ENCODE results near the gene RARA.

RARA gene

GRCh38 chr17:40345161-40345993, 36.4 kb downstream of the RARA start:
- Histone ChIP-seq H3K4me1 (peaks cover 26% of the 10 kb centered on the region), H3K27me3 (ENCODE audit: low read depth) (no peaks in the 10 kb centered on the region), H3K4me3 (no peak overlapping the region; the same call in 1 of the 2 replicates), H3K9me3 (no peaks in the 10 kb centered on the region), H3K36me3 (replicated peaks) (no peaks in the 10 kb centered on the region)
- DNase-seq (ENCODE audit: low spot score in 2 of 2) = peak; percentile 15 to 65
- in situ Hi-C loops (cut with MboI; ENCODE audit: low sequenced_read_pairs) = no loop called here

DNA sequence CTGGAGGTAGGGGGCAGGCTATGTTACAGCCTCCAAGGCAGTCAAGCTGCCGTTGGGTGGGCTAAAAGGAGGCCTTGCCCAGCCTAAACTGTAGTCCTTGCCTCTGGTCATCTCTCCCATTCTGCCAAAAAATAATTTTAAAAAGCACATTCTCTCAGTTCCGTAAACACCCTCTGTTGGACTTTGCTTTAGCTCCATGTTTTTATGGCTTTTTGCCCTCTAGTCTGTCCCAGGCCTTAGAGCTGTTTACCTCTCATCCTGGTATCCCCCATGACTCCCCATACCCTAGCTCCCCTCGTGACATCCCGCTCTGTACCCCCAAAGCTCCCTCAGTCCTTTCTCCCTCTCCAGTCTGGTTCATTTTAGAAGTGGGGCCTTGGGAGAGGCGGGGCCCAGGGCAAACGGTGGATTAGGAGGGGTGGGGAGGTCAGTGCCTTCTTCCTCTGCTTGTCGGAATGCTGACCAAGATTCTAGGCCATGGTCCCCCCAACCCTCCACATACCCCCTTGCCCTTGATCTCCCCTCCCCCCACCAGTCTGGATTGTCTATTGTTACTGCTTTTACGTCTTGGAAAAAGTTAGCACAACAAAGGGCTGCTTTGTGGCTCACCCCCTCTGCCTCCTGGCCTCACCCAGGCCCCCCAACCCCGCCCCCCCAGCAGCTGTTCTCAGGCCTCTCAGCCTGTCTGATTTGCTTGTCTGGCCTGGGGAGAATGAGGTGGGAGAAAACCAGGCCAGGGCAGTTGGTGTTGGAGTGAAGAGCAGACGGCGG, 37.2 kb downstream of the RARA start:
- H3K4me3 ChIP-seq = no peak overlapping the region
- no peaks in the 10 kb centered on the region for H3K27me3 ChIP-seq (ENCODE audit: low read depth)
- H3K9me3 ChIP-seq = no peaks in the 10 kb centered on the region
- DNase-seq (ENCODE audit: low spot score in 2 of 2) = peak in 1 of 2 experiments; percentile 45
- H3K36me3 ChIP-seq (replicated peaks) = no peaks in the 10 kb centered on the region
- peaks cover 31% of the 10 kb centered on the region for H3K4me1 ChIP-seq
- in situ Hi-C loops (cut with MboI; ENCODE audit: low sequenced_read_pairs) = no loop called here

DNA sequence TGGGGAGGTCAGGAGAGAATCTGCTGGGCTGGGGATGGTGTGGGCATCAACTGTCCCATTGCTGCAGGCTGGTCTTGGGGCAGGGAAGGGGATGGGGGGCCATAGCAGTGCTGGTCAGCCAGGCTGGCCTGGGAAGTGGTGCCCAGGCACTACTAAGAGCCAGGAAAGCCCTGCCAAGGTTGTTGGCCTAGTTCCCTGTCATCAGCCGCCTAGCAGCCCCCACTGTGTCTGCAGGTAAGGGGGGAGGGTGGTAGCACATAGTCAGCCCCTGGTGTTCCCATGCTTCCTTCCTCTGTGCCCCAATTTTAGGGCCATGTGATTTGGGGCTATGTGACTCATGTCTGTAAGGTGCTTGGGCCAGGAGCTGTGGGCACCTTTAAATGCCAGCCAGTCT, 37.8 kb downstream of the RARA start:
- H3K4me1 ChIP-seq = peaks cover 31% of the 10 kb centered on the region
- no peak overlapping the region for H3K4me3 ChIP-seq
- no peak for DNase-seq (ENCODE audit: low spot score in 2 of 2)
- no peaks in the 10 kb centered on the region for H3K27me3 ChIP-seq (ENCODE audit: low read depth)
- in situ Hi-C loops (cut with MboI; ENCODE audit: low sequenced_read_pairs) = no loop called here
- no peaks in the 10 kb centered on the region; the same call in 1 of the 2 replicates for H3K36me3 ChIP-seq (replicated peaks)
- no peaks in the 10 kb centered on the region for H3K9me3 ChIP-seq

DNA sequence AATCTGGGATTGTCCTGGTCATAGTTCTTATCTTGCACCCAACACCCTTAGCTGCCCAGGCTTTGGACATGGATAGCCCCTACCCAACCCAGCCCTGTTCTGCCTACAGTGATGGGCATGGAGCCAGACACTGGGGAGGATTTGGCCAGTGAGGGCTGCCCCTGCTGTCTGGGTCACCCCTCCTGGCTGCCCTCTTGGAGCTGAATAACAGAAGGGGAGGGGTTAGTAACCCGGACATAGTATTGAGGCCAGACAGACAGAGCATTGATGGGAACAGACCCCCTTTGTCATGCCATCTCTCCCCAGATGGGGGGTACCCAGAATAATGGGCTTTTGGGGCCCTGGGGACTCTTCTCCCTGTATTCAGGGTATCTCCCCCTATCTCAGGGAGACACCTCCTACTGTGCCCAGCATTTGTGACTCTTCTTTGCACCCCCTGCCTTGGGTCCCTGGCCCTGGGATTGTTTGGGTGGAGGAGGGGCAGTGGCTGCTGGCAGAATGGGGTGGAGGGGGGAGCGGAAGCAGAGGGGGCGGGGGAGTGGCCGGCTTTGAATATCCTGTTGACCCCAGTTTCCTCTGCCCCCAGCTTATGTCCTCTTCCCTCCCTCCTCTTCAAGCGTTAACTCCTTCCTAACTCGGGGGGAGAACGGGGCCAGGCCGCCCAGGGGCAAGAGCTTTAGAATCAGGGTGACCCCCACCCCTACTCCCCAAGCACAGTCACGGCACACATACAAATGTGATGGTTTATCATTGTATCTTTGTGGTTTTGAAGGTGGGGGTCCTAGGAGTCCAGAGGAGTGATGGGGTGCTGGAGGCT, 38.5 kb downstream of the RARA start:
- DNase-seq (ENCODE audit: low spot score in 2 of 2) = no peak
- Histone ChIP-seq H3K9me3 (no peaks in the 10 kb centered on the region), H3K27me3 (ENCODE audit: low read depth) (no peaks in the 10 kb centered on the region), H3K4me3 (no peak overlapping the region), H3K4me1 (peaks cover 31% of the 10 kb centered on the region), H3K36me3 (replicated peaks) (no peaks in the 10 kb centered on the region; the same call in 1 of the 2 replicates)
- in situ Hi-C loops (cut with MboI; ENCODE audit: low sequenced_read_pairs) = no loop called here

- no peaks in the 10 kb centered on the region for H3K9me3 ChIP-seq
- no peak for DNase-seq (ENCODE audit: low spot score in 2 of 2)
- H3K4me3 ChIP-seq = no peak overlapping the region
- in situ Hi-C loops (cut with MboI; ENCODE audit: low sequenced_read_pairs) = no loop called here
- H3K36me3 ChIP-seq (replicated peaks) = no peaks in the 10 kb centered on the region; the same call in 1 of the 2 replicates
- H3K27me3 ChIP-seq (ENCODE audit: low read depth) = no peaks in the 10 kb centered on the region
- peaks cover 31% of the 10 kb centered on the region for H3K4me1 ChIP-seq
Measured at GRCh38 chr17:40348136-40348504, 39.1 kb downstream of the RARA start.

DNA sequence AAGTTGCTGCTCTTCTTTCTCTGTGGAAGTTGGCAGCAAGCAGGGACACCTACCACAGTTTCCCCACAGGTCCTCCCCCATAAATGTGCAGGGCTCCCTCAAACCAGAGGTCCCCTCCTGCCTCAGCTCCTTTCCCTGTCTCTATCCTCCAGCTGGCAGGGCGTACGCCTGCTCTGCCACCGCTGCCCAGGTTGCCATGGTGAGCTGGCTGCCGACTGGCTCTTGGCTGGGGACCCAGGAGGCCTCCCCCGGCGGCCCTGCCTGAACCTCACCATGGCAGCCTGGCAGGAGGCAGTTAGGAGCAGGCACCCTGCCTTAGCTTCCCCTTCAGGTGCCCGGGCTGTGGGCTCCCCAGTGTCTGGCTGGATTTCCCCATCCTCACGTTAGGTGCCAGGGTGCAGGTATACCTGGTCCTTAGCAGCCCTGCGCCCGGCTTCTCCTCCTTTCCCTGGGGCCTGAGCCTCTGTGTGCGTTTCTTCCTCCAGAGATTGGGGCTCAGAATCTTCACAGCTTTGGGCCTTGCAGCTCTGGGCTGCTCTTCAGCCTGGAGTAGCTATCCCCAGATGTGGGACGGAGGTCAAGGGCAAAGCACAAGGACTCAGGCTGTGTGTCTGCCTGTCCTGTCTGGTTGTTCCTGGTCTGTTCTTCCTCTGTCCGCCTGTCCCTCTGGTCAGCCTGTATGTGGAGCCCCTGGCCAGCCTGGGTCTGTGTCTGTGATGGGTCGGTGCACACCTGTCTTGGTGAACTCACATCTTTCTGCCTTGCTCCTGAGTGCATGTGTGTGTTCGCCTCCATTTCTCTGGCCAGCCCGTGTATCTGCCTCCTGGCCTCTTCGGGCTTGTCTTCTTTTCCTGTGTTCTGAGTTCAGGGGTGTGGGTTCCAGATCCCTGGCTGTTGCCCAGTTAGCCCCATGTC, 39.8 kb downstream of the RARA start:
- Histone ChIP-seq H3K4me1 (peaks cover 31% of the 10 kb centered on the region), H3K4me3 (no peak overlapping the region), H3K36me3 (replicated peaks) (no peaks in the 10 kb centered on the region; the same call in 1 of the 2 replicates), H3K27me3 (ENCODE audit: low read depth) (no peaks in the 10 kb centered on the region), H3K9me3 (no peaks in the 10 kb centered on the region)
- in situ Hi-C loops (cut with MboI; ENCODE audit: low sequenced_read_pairs) = no loop called here
- DNase-seq (ENCODE audit: low spot score in 2 of 2) = no peak

- H3K4me1 ChIP-seq = peaks cover 31% of the 10 kb centered on the region
Measured at GRCh38 chr17:40349477-40349894, 40.5 kb downstream of the RARA start.

GRCh38 chr17:40349895-40350688, 41.1 kb downstream of the RARA start:
- Histone ChIP-seq H3K4me1 (peaks cover 30% of the 10 kb centered on the region), H3K9me3 (no peaks in the 10 kb centered on the region), H3K27me3 (ENCODE audit: low read depth) (no peaks in the 10 kb centered on the region), H3K36me3 (replicated peaks) (peaks cover under 1% of the 10 kb centered on the region), H3K4me3 (no peak overlapping the region)
- DNase-seq (ENCODE audit: low spot score in 2 of 2) = peak; percentile 15 to 69
- in situ Hi-C loops (cut with MboI; ENCODE audit: low sequenced_read_pairs) = loop anchor here (5.0 kb wide), 1 partner anchor 48 kb away; no protein-coding TSS in a partner anchor

More at GRCh38 chr17:40349477-40349894, 40.5 kb downstream of the RARA start:
- Histone ChIP-seq H3K4me3 (no peak overlapping the region), H3K27me3 (ENCODE audit: low read depth) (no peaks in the 10 kb centered on the region), H3K36me3 (replicated peaks) (no peaks in the 10 kb centered on the region; the same call in 1 of the 2 replicates), H3K9me3 (no peaks in the 10 kb centered on the region)
- in situ Hi-C loops (cut with MboI; ENCODE audit: low sequenced_read_pairs) = no loop called here
- DNase-seq (ENCODE audit: low spot score in 2 of 2) = no peak

GRCh38 chr17:40350689-40351358, 41.8 kb downstream of the RARA start:
- in situ Hi-C loops (cut with MboI; ENCODE audit: low sequenced_read_pairs) = loop anchor here (5.0 kb wide), 1 partner anchor 49 kb away; no protein-coding TSS in a partner anchor
- Histone ChIP-seq H3K27me3 (ENCODE audit: low read depth) (no peaks in the 10 kb centered on the region), H3K4me3 (no peak overlapping the region), H3K9me3 (no peaks in the 10 kb centered on the region), H3K36me3 (replicated peaks) (peaks cover 6% of the 10 kb centered on the region), H3K4me1 (peaks cover 23% of the 10 kb centered on the region)
- peak in 1 of 2 experiments; percentile 10 for DNase-seq (ENCODE audit: low spot score in 2 of 2)

- H3K27me3 ChIP-seq (ENCODE audit: low read depth) = no peaks in the 10 kb centered on the region
- H3K9me3 ChIP-seq = no peaks in the 10 kb centered on the region
- H3K36me3 ChIP-seq (replicated peaks) = peaks cover 6% of the 10 kb centered on the region
- DNase-seq (ENCODE audit: low spot score in 2 of 2) = no peak
- in situ Hi-C loops (cut with MboI; ENCODE audit: low sequenced_read_pairs) = loop anchor here (5.0 kb wide), 1 partner anchor 49 kb away; no protein-coding TSS in a partner anchor
- H3K4me1 ChIP-seq = peaks cover 15% of the 10 kb centered on the region
- H3K4me3 ChIP-seq = no peak overlapping the region
Measured at GRCh38 chr17:40351359-40352236, 42.6 kb downstream of the RARA start.

- H3K4me1 ChIP-seq = peaks cover 10% of the 10 kb centered on the region
Measured at GRCh38 chr17:40352237-40352778, 43.3 kb downstream of the RARA start.

More at GRCh38 chr17:40352237-40352778, 43.3 kb downstream of the RARA start:
- Histone ChIP-seq H3K36me3 (replicated peaks) (peaks cover 6% of the 10 kb centered on the region), H3K4me3 (no peak overlapping the region), H3K27me3 (ENCODE audit: low read depth) (no peaks in the 10 kb centered on the region), H3K9me3 (no peaks in the 10 kb centered on the region)
- in situ Hi-C loops (cut with MboI; ENCODE audit: low sequenced_read_pairs) = loop anchor here (5.0 kb wide), 1 partner anchor 50 kb away; no protein-coding TSS in a partner anchor
- DNase-seq (ENCODE audit: low spot score in 2 of 2) = no peak
